Stomach (tissue), 4 donors: ENCODE results near the gene POGZ.

ENCODE experiments used
- CTCF ChIP-seq, 7 experiments: fragments of 450-650 bp in 4 of 7; fragments of 200-600 bp in 3 of 7; sonication (generic) in 3 of 7; IDR thresholded peaks; one replicate each; pipeline ENCODE4 v1.5.1; 2016 to 2019; ENCODE audit warnings: antibody characterized with exemption in 7 of 7, control low read depth in 2 of 7, mild to moderate bottlenecking in 1 of 7
- POLR2A ChIP-seq, 4 donors: fragments of 450-650 bp; IDR thresholded peaks; one replicate each; pipeline ENCODE4 v1.6.1; 2016; ENCODE audit warnings: antibody characterized with exemption in 4 of 4, control low read depth in 2 of 4, mild to moderate bottlenecking in 1 of 4, moderate library complexity in 1 of 4
- POLR2AphosphoS5 ChIP-seq, 3 donors: sonication (generic); formaldehyde crosslinking; IDR thresholded peaks; one replicate each; pipeline ENCODE4 v1.6.1; 2016; ENCODE audit warnings: antibody characterized with exemption in 3 of 3

GRCh38 chr1:151479462-151479861 is 20.2 kb upstream of the POGZ start:
- TF ChIP-seq CTCF (IDR thresholded peaks at IDR 0.05): no peak
- TF ChIP-seq POLR2AphosphoS5 (IDR thresholded peaks at IDR 0.05): no peak
- no peak for TF ChIP-seq POLR2A (IDR thresholded peaks at IDR 0.05)
